ENCODE results near the gene KIAA0232.

Gene KIAA0232

DNA sequence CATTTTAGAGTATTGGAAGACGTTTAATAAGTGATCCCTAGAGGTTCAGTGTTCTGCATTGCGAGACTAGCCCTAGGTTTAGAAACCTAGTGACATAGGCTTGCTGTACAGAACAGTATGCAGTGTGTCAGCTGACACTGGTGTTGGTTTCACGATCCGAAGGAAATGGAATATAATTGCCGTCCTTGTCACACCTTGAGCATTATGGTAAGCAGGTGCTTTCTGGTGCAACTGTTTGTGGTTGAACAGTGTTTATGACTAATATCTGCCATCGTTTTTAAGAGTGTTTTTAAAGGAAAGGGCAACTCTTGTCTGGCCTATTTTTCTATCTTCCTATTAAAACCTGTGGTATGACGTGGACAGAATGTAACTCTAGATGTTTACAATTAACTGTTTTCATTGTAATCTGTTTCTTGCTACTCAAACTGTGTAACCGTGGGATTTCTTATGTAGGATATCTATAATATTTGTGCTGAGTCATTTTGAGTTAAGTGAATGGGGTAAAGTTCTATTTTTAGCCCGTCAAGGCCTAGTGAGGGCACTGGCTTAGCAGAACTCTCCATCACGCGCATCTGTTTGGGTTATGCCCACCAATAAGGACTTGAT lies 73.3 kb downstream of the KIAA0232 start:
- TF ChIP-seq, protein P1, sequence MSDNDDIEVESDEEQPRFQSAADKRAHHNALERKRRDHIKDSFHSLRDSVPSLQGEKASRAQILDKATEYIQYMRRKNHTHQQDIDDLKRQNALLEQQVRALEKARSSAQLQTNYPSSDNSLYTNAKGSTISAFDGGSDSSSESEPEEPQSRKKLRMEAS (IDR thresholded peaks at IDR 0.05; ENCODE audit: low read depth, low read length) = peak; percentile 8; the same call in 1 of the 2 replicates
- no peak for TF ChIP-seq POLR2A (IDR thresholded peaks at IDR 0.05; ENCODE audit: extremely low read depth, insufficient read length)
- peak; percentile 71 for DNase-seq (ENCODE audit: low read depth)
- H3K4me3 ChIP-seq (ENCODE audit: low read depth, low read length) = peak overlapping the region; percentile 2

- DNase-seq (ENCODE audit: low read depth) = no peak
- H3K4me3 ChIP-seq (ENCODE audit: low read depth, low read length) = no peak overlapping the region
- TF ChIP-seq, protein P1 (IDR thresholded peaks at IDR 0.05; ENCODE audit: low read depth, low read length) = no peak
- no peak for TF ChIP-seq POLR2A (IDR thresholded peaks at IDR 0.05; ENCODE audit: extremely low read depth, insufficient read length)
- no peak for TF ChIP-seq CTCF (IDR thresholded peaks at IDR 0.05; ENCODE audit: low read depth, low read length)
- no peak for TF ChIP-seq MYC (IDR thresholded peaks at IDR 0.05; ENCODE audit: low read depth, low read length)
These were observed 73.9 kb downstream of the KIAA0232 start for GRCh38 chr4:6856391-6856790.

- H3K4me3 ChIP-seq (ENCODE audit: low read depth, low read length) = no peak overlapping the region
- TF ChIP-seq POLR2A (IDR thresholded peaks at IDR 0.05; ENCODE audit: extremely low read depth, insufficient read length) (no peak), MYC (IDR thresholded peaks at IDR 0.05; ENCODE audit: low read depth, low read length) (no peak), CTCF (IDR thresholded peaks at IDR 0.05; ENCODE audit: low read depth, low read length) (no peak)
- TF ChIP-seq, protein P1 (IDR thresholded peaks at IDR 0.05; ENCODE audit: low read depth, low read length) = no peak
- DNase-seq (ENCODE audit: low read depth) = no peak
These were observed 74.7 kb downstream of the KIAA0232 start for GRCh38 chr4:6857009-6857882.

GRCh38 chr4:6858997-6859396 lies 76.5 kb downstream of the KIAA0232 start:
- no peak overlapping the region for H3K4me3 ChIP-seq (ENCODE audit: low read depth, low read length)
- TF ChIP-seq POLR2A (IDR thresholded peaks at IDR 0.05; ENCODE audit: extremely low read depth, insufficient read length) (no peak), CTCF (IDR thresholded peaks at IDR 0.05; ENCODE audit: low read depth, low read length) (no peak), MYC (IDR thresholded peaks at IDR 0.05; ENCODE audit: low read depth, low read length) (no peak)
- TF ChIP-seq, protein P1 (IDR thresholded peaks at IDR 0.05; ENCODE audit: low read depth, low read length) = no peak
- no peak for DNase-seq (ENCODE audit: low read depth)

DNA sequence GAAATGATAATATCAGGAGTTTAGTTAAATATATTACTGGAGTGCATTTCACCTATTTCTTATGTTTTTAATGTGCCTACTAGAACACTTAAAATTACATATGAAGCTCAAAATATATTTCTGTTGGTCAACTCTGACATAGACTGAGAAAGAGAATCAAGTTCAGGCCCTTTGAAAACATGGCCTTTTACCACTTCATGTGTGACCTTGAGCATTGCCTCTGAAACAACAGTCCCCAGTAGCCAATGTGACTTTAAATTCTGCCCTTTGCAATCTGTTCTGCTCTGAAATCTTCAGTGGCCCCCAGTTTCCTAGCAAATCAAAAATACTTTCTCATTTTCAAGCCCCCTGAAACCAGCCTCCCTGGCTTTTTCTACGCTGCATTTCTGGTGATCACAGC lies 77.0 kb downstream of the KIAA0232 start:
- DNase-seq (ENCODE audit: low read depth) = no peak
- TF ChIP-seq MYC (IDR thresholded peaks at IDR 0.05; ENCODE audit: low read depth, low read length) (no peak), CTCF (IDR thresholded peaks at IDR 0.05; ENCODE audit: low read depth, low read length) (no peak), POLR2A (IDR thresholded peaks at IDR 0.05; ENCODE audit: extremely low read depth, insufficient read length) (no peak)
- TF ChIP-seq, protein P1 (IDR thresholded peaks at IDR 0.05; ENCODE audit: low read depth, low read length) = no peak
- H3K4me3 ChIP-seq (ENCODE audit: low read depth, low read length) = no peak overlapping the region

DNA sequence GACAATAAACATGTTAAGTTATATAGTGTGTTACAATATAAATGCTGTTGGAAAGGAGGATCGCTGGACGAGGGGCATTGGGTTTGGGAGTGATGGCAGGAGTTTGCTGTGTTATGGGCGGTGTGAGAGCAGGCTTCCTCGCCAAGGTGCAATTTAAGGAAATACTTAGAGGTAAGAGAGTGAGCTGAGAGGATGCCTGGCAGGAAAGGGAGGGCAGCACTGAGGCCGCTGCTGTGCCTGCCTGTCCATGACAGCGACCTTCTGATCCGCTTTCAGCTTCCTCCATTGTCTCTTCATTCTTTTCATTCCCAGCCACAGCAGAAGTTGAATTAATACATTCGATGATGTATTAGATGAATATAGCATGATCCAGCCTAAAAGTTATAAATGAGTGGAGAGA lies 85.9 kb downstream of the KIAA0232 start:
- DNase-seq (ENCODE audit: low read depth) = no peak
- H3K4me3 ChIP-seq (ENCODE audit: low read depth, low read length) = no peak overlapping the region
- TF ChIP-seq POLR2A (IDR thresholded peaks at IDR 0.05; ENCODE audit: extremely low read depth, insufficient read length) (no peak), CTCF (IDR thresholded peaks at IDR 0.05; ENCODE audit: low read depth, low read length) (no peak), MYC (IDR thresholded peaks at IDR 0.05; ENCODE audit: low read depth, low read length) (no peak)
- TF ChIP-seq, protein P1 (IDR thresholded peaks at IDR 0.05; ENCODE audit: low read depth, low read length) = no peak

All from NB4 (cell line).